Ovary (tissue), 9 donors: Measurements from ENCODE around the gene OR9Q1. TPM values are rescaled to one million over a fixed set of nuclear protein-coding genes. Genes with fewer than 3 reads are reported as not detected.

Experiments
- DNase-seq, 5 donors: peaks; one replicate each; pipeline ENCODE4 v3.0.0-alpha.2; 2019 to 2020
- H3K27ac ChIP-seq, 2 donors: fragments of 200-600 bp; one replicate each; pipeline versions ENCODE4 v1.5.1 to v1.8.0; 2019 to 2022
- H3K27me3 ChIP-seq: fragments of 200-600 bp; one replicate; pipeline ENCODE4 v1.8.0; 2022
- H3K36me3 ChIP-seq: fragments of 200-600 bp; sonication (generic); one replicate; pipeline ENCODE4 v1.5.1; 2019
- H3K4me1 ChIP-seq: one replicate; pipeline ENCODE4 v1.8.1; 2013; ENCODE audit warnings: mild to moderate bottlenecking, moderate library complexity; ENCODE audit not compliant: insufficient read depth
- H3K4me3 ChIP-seq: fragments of 200-600 bp; sonication (generic); one replicate; pipeline ENCODE4 v1.5.1; 2017
- H3K9me3 ChIP-seq, 2 donors: fragments of 200-600 bp in 1 of 2; sonication (generic) in 1 of 2; one replicate each; pipeline versions ENCODE4 v1.5.1 to v1.8.1; 2013 to 2019; ENCODE audit warnings: mild to moderate bottlenecking in 1 of 2, moderate library complexity in 1 of 2
- CTCF ChIP-seq, 3 donors: fragments of 450-650 bp in 2 of 3; fragments of 200-600 bp in 1 of 3; IDR thresholded peaks; one replicate each; pipeline versions ENCODE4 v1.5.1 to v1.8.0; 2016 to 2022; ENCODE audit warnings: antibody characterized with exemption in 3 of 3, mild to moderate bottlenecking in 1 of 3
- EP300 ChIP-seq: sonication (generic); formaldehyde crosslinking; IDR thresholded peaks from one replicate; pipeline ENCODE4 v1.6.1; 2017; ENCODE audit warnings: antibody characterized with exemption
- POLR2A ChIP-seq: fragments of 450-650 bp; IDR thresholded peaks from one replicate; pipeline ENCODE4 v1.6.1; 2017; ENCODE audit warnings: antibody characterized with exemption, mild to moderate bottlenecking, moderate library complexity
- WGBS, 3 donors: extraction: QIAGEN DNeasy Blood & Tissue Kit in 1 of 3; methylation state at CpG; one replicate each; pipeline versions ENCODE4 v1.1.5 to v1.1.7; 2013 to 2017; 5-methylcytosine and 5-hydroxymethylcytosine counted together
- intact Hi-C, 4 donors: fragments of 100-400 bp; cut with DNase I; formaldehyde crosslinking; loops; one replicate each; pipeline versions ENCODE4 v1.11.0 to v1.15.1; 2022 to 2023
- polyA plus RNA-seq, 2 donors: library from polyadenylated mRNA; stranded (reverse); fragments of 200-250 nt in 1 of 2; fragments of 350-450 nt in 1 of 2; fragmentation: Illumina TruSeq in 1 of 2; extraction: RNeasy Lipid Tissue Mini Kit (QIAGEN cat#74804) in 1 of 2; gene quantifications; one replicate each; pipeline ENCODE4 v1.2.3, GENCODE V29; 2013 to 2014
- total RNA-seq, 7 donors: library from RNA; depleted of rRNA in 2 of 7; stranded (reverse); fragments of >200 nt in 2 of 7; fragmentation: NEBNext Ultra II Directional in 3 of 7; extraction: Animal tissue kit (Norgen Biotek cat#: 25700) in 3 of 7; gene quantifications; one replicate each; pipeline versions ENCODE4 v1.1.0 to v1.2.4, GENCODE V29; 2016 to 2023
- donor health status: DM: no; HTN: no; CAD: no; lungs with moderate emphysema.
- donor health status: DM: no; HTN: no; CAD: no.
- donor health status: Bipolar disorder and iron deficiency.
- donor health status: DM: yes; HTN: yes; CAD: no.
- donor health status: DM: no; HTN: no; CAD: no.
- donor health status: DM: yes; HTN: yes; CAD: no.

The OR9Q1 gene
- total and polyA plus RNA-seq, 9 donors, result not detected

- Histone ChIP-seq H3K4me1 (no peaks in the 10 kb centered on the region), H3K4me3 (no peak overlapping the region), H3K27ac (no peak overlapping the region), H3K9me3 (no peaks in the 10 kb centered on the region), H3K27me3 (no peaks in the 10 kb centered on the region), H3K36me3 (no peaks in the 10 kb centered on the region)
- 10 to 21% (median 16%) methylated on average over 1 of the region's 1 CpG for WGBS, 3 donors
- intact Hi-C loops, result no loop called here
- TF ChIP-seq POLR2A (no peak), CTCF (IDR thresholded peaks at IDR 0.05) (no peak), EP300 (no peak)
- DNase-seq, result no peak
Measured at GRCh38 chr11:58164990-58165389, 141.3 kb downstream of the OR9Q1 start.

GRCh38 chr11:58165504-58166106 is 141.9 kb downstream of the OR9Q1 start:
- 37 to 57% (median 49%) methylated on average over 7 of the region's 7 CpGs for WGBS, 3 donors
- H3K4me1 ChIP-seq, result no peaks in the 10 kb centered on the region
- H3K9me3 ChIP-seq, result no peaks in the 10 kb centered on the region
- TF ChIP-seq EP300 (no peak), POLR2A (no peak), CTCF (IDR thresholded peaks at IDR 0.05) (no peak)
- intact Hi-C loops, result no loop called here
- H3K27ac ChIP-seq, result no peak overlapping the region
- no peaks in the 10 kb centered on the region for H3K27me3 ChIP-seq
- no peak overlapping the region for H3K4me3 ChIP-seq
- no peak for DNase-seq
- no peaks in the 10 kb centered on the region for H3K36me3 ChIP-seq

- H3K4me3 ChIP-seq, result no peak overlapping the region
- H3K9me3 ChIP-seq, result no peaks in the 10 kb centered on the region
- no peaks in the 10 kb centered on the region for H3K36me3 ChIP-seq
- intact Hi-C loops, result no loop called here
- no peaks in the 10 kb centered on the region for H3K27me3 ChIP-seq
- TF ChIP-seq EP300 (no peak), CTCF (IDR thresholded peaks at IDR 0.05) (no peak), POLR2A (no peak)
- no peak for DNase-seq
- H3K27ac ChIP-seq, result no peak overlapping the region
- WGBS, 3 donors, result 70 to 74% (median 74%) methylated on average over 5 of the region's 5 CpGs
- H3K4me1 ChIP-seq, result no peaks in the 10 kb centered on the region
Measured at GRCh38 chr11:58177409-58178054, 153.9 kb downstream of the OR9Q1 start.

- intact Hi-C loops, result no loop called here
- no peaks in the 10 kb centered on the region for H3K9me3 ChIP-seq
- WGBS, 3 donors, result 75 to 86% (median 77%) methylated on average over 6 of the region's 6 CpGs
- H3K27me3 ChIP-seq, result no peaks in the 10 kb centered on the region
- H3K27ac ChIP-seq, result no peak overlapping the region
- no peaks in the 10 kb centered on the region for H3K36me3 ChIP-seq
- H3K4me3 ChIP-seq, result no peak overlapping the region
- no peaks in the 10 kb centered on the region for H3K4me1 ChIP-seq
- no peak for DNase-seq
- TF ChIP-seq EP300 (no peak), POLR2A (no peak), CTCF (IDR thresholded peaks at IDR 0.05) (no peak)
Measured at GRCh38 chr11:58178444-58178843, 154.8 kb downstream of the OR9Q1 start.
